ENCODE results near the gene TSPOAP1.

The TSPOAP1 gene

GRCh38 chr17:58276423-58276822 lies 52.2 kb downstream of the TSPOAP1 start:
- no peak for DNase-seq

DNA sequence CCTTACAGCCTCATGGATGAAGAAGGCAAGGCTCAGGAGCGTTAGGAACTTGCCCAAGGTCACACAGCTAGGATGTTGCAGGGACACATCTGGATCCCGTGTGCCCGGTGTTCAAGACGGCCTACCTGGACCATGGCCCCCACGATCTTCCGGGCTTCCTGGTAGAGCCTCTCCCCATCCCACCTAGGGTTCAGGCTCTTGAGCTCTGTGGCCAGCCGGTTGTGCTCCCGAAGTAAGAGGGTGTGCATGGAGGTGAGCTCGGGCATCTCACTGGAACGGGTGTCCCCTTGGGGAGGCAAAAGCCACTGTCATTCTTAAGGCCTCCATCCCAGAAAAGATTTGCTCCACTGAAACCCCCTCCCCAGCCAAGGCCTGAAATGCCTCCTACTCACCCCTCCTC lies 53.2 kb downstream of the TSPOAP1 start:
- no peak for DNase-seq

GRCh38 chr17:58273453-58274104 lies 55.0 kb downstream of the TSPOAP1 start:
- DNase-seq, result no peak

DNA sequence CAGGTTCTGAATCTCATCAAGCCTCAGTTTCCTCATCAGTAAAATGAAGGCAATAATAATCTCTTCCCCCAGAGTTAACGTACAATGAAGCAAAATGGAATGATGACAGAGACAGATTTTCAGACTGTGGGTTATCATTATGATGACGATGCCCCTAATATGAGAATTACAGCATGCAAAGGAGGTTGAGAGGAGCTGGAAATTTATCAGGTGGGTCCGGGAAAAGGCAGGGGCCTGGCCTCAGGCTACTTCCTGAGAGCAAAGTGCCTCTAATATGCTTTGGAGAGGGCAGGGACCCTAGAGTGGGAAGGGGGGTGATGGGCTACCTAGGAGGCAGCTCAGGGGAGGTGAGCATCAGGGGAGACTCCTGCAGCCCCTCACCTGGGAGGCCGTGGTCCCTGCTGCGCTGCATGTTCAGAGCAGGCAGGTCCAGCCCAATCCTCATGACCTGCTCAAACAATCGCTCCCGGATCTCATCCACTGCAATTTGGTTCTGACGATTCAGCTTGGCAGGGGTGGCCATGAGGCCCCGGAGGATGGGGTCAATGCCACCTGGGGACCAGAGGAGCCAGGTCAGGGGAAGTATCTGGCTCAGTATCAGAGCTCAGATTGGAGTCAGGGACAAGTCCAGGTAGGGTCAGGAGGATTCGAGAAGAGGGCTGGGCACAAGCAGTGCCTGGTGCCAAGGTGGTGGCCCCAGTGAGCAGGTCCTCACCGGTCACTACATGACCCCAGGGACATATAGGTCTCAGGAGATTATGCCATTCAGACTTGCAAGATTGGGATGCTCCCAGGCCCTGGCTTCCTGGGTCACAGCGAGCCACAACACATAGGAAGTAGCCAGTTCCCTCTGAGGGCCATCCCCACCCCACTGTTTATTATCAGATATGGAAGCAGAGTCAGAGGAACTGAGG lies 56.0 kb downstream of the TSPOAP1 start:
- DNase-seq, result no peak

- DNase-seq, result no peak
Observed at GRCh38 chr17:58271216-58271931, 57.2 kb downstream of the TSPOAP1 start.

DNA sequence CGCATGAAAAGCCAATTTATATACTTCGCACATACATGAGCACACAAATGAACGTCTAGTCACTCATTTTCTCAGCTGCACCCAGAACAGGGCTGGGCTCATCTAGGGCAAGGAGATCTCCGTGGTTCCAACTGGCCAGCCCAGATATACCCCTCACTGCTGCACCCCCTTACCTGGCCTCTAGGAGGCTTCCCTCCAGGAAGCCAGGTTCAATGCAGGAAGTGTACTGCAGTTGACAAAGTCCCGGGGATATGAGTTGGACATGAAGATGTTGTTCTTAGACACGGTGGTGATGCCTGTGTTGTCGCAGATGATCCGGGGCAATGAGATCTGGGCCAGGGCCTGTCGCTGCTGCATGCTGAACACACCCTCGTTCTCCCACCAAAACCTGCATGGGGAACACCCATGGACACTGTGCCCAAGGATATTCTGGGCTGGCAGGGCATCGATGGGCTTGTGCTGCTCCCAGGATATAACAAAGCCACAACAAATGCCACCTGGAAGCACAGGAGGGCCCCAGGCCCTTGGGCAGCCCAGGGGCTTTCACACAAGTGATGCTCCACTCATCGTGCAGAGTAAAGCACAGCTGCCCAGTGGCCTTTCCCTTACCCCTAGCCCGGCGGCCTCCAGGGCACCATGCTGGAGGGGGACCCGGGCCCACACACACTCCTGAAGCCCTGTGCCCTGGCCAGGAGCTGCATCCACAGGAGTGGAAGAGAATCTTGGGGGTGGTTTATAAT lies 57.9 kb downstream of the TSPOAP1 start:
- no peak for DNase-seq

- DNase-seq, result no peak
Observed at GRCh38 chr17:58269557-58270291, 58.9 kb downstream of the TSPOAP1 start.

- no peak for DNase-seq
Observed at GRCh38 chr17:58268774-58269556, 59.6 kb downstream of the TSPOAP1 start.

GRCh38 chr17:58268326-58268725 lies 60.3 kb downstream of the TSPOAP1 start:
- no peak for DNase-seq

- DNase-seq, result no peak
Observed at GRCh38 chr17:58267347-58268324, 61.0 kb downstream of the TSPOAP1 start.

- no peak for DNase-seq
Observed at GRCh38 chr17:58265902-58266875, 62.4 kb downstream of the TSPOAP1 start.

- no peak for DNase-seq
Observed at GRCh38 chr17:58265271-58265670, 63.3 kb downstream of the TSPOAP1 start.

GRCh38 chr17:58264407-58265103 lies 64.0 kb downstream of the TSPOAP1 start:
- DNase-seq, result no peak

DNA sequence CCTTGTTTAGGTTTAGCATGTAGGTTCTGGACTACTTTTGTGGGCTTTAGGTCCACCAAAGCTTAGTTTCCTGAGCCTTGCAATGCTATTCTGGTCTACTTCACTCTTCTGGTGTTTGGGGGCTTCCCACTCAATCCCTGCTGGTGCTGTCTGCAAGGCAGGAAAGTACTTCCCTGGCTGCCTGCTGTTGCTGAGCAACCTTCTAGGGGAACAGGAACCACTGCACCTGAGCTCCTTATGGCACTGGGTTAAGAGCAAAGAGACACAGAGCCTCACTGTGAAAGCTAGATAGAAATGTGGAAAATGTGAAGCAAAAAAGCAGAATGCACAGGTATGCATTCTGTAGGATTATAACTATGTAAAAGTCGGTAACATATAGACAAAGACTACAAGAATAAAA lies 64.8 kb downstream of the TSPOAP1 start:
- DNase-seq, result no peak

DNA sequence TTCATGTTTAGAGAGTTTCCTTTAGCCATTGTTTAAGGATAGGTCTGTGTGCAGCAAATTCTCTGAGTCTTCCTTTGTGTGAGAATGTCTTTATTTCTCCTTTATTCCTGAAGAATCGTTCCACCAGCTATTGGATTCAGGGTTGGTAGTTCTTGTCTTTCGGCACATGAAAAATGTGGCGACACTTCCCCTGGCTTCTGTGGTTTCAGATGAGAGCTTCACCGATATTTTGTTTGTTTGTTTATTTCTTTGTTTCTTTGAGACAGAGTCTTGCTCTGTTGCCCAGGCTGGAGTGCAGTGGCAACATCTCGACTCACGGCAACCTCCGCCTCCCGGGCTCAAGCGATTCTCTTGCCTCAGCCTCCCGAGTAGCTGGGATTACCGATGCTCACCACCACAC lies 66.4 kb downstream of the TSPOAP1 start:
- DNase-seq, result no peak

DNA sequence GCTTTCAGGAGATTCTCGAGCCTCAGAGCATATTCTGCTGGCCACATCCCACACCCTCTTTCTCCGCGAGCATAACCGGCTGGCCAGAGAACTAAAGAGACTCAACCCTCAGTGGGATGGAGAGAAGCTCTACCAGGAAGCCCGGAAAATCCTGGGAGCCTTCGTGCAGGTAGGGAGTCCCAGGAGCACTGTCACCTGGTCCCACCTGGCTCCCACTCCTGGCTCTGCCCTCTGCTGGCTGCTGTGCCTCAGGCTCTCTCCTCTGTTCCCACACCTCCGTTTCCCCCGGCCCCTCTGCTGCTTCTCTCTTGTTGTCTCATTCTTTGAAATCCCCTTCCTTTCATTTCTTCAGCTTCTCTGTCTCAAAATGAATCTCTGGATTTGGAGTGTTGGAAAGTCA lies 73.8 kb downstream of the TSPOAP1 start:
- DNase-seq, result no peak

DNA sequence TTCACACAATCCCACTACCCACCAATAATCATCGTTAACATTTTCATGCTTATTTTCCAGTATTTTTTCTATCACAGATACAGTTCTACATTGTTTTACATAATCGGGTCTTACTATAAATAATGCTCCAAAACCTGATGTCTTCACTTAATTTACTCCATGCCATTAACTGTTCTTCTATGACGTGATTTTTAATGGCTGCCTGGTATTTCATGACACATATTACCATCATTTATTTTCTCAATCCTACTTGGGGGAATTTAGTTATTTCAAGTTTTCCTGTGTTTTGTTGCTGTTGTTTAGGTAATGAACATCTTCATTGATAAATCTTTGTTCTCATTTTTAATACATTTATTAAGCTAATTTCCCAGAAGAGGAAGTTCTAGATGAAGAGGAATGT lies 75.5 kb downstream of the TSPOAP1 start:
- no peak for DNase-seq

DNA sequence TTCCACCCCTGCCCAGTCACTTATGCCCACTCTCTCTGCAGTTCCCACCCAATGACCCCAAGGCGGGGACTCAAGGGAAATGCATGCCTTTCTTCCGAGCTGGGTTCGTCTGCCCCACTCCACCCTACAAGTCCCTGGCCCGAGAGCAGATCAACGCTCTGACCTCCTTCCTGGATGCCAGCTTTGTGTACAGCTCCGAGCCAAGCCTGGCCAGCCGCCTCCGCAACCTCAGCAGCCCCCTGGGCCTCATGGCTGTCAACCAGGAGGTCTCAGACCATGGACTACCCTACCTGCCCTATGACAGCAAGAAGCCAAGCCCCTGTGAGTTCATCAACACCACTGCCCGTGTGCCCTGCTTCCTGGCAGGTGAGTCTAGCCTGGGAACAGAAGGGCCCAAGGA lies 76.5 kb downstream of the TSPOAP1 start:
- DNase-seq, result no peak

All from NCI-H187 treated with DMSO at 0.1 percent for 48 hours (cell line).